ENCODE data around the gene RAB11FIP5.
"Not testable (repeated sequence)": the region's sequence is repeated elsewhere in the genome, so short reads cannot be mapped to it uniquely, and the experiment has no call there.

The RAB11FIP5 gene

GRCh38 chr2:73112913-73113854, at the start of gene RAB11FIP5:
RAB11FIP5 (minus strand) TSS chr2:73112948; CDS start chr2:73112777, 171 bp downstream.
- DNase-seq, result peak; percentile 78

GRCh38 chr2:73156539-73157124, 43.9 kb upstream of the RAB11FIP5 start:
- DNase-seq, result peak; percentile 40

- DNase-seq, result no peak
These were observed 30.2 kb upstream of the RAB11FIP5 start for GRCh38 chr2:73142937-73143336.

- DNase-seq, result no peak
These were observed 29.1 kb upstream of the RAB11FIP5 start for GRCh38 chr2:73141896-73142295.

- no peak for DNase-seq
These were observed 22.5 kb upstream of the RAB11FIP5 start for GRCh38 chr2:73135236-73135635.

- DNase-seq, result no peak
These were observed 21.7 kb upstream of the RAB11FIP5 start for GRCh38 chr2:73134471-73134870.

GRCh38 chr2:73133566-73134197, 20.9 kb upstream of the RAB11FIP5 start:
- no peak for DNase-seq

GRCh38 chr2:73131807-73132206, 19.1 kb upstream of the RAB11FIP5 start:
- no peak for DNase-seq

- no peak for DNase-seq
These were observed 18.0 kb upstream of the RAB11FIP5 start for GRCh38 chr2:73130790-73131189.

GRCh38 chr2:73128841-73129535, 16.2 kb upstream of the RAB11FIP5 start:
- no peak for DNase-seq

GRCh38 chr2:73122536-73122935, 9.8 kb upstream of the RAB11FIP5 start:
- no peak for DNase-seq

GRCh38 chr2:73119611-73120239, 7.0 kb upstream of the RAB11FIP5 start:
- not testable (repeated sequence) for DNase-seq

- no peak for DNase-seq
These were observed 4.7 kb upstream of the RAB11FIP5 start for GRCh38 chr2:73117441-73117840.

GRCh38 chr2:73116182-73116960, 3.6 kb upstream of the RAB11FIP5 start:
- no peak for DNase-seq

GRCh38 chr2:73114273-73114867, 1.6 kb upstream of the RAB11FIP5 start:
- no peak for DNase-seq

GRCh38 chr2:73112026-73112912, 479 bp downstream of the RAB11FIP5 start:
- peak; percentile 29 for DNase-seq

GRCh38 chr2:73111073-73112025, 1.4 kb downstream of the RAB11FIP5 start:
- no peak for DNase-seq

GRCh38 chr2:73110168-73111072, 2.3 kb downstream of the RAB11FIP5 start:
- DNase-seq, result no peak

Measured in stimulated activated CD4-positive, alpha-beta T cell treated with anti-CD3 and anti-CD28 coated beads, Interleukin-4, amount 100 ng/mL, for 1 hour (primary cell).